Esophagus muscularis mucosa (tissue), 4 donors: Measurements from ENCODE around the gene GHR.

Experiments used
- EP300 ChIP-seq: sonication (generic); formaldehyde crosslinking; IDR thresholded peaks from one replicate; pipeline ENCODE4 v1.6.1; 2017; ENCODE audit warnings: antibody characterized with exemption
- POLR2A ChIP-seq: fragments of 450-650 bp; IDR thresholded peaks from one replicate; pipeline ENCODE4 v1.6.1; 2017; ENCODE audit warnings: antibody characterized with exemption, moderate library complexity, mild to moderate bottlenecking, low read depth
- TF ChIP-seq, protein P1 (sequence below), 3 experiments: fragments of 200-600 bp in 2 of 3; fragments of 450-650 bp in 1 of 3; sonication (generic) in 2 of 3; IDR thresholded peaks; one replicate each; pipeline ENCODE4 v1.5.1; 2017 to 2019; ENCODE audit warnings: antibody characterized with exemption in 3 of 3, mild to moderate bottlenecking in 2 of 3, moderate library complexity in 1 of 3

DNA sequence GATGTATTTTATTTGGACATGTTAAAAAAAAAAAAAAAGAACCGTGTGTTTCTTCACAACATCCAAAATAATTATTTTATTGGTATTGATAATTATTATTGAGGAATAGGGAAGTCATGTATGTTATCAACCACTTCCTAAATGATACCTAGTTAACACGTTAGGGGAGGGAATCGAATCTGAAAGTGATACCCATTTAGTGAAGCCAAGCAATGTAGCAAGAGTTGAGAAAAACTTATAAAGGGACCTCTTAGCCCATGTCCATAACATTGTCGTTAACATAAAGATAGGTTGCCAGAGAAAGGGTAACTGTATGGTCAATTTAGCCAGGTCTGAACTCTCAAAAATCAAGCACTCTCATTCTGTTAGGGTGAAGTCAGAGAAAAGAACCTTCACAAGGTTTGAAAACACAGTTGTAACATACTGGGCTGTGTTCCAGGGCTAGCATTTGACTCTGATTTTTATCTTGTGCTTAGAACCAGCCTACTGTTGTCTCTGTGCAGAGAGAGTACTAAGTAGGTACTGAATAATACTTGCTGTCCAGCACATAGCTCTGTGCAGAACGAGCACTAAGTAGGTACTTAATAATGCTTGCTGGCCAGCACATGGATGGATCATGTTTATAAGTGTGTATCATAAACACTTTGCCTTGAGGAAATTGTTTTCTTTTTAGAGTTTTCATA lies 60.4 kb downstream of the GHR start:
- TF ChIP-seq, protein P1, sequence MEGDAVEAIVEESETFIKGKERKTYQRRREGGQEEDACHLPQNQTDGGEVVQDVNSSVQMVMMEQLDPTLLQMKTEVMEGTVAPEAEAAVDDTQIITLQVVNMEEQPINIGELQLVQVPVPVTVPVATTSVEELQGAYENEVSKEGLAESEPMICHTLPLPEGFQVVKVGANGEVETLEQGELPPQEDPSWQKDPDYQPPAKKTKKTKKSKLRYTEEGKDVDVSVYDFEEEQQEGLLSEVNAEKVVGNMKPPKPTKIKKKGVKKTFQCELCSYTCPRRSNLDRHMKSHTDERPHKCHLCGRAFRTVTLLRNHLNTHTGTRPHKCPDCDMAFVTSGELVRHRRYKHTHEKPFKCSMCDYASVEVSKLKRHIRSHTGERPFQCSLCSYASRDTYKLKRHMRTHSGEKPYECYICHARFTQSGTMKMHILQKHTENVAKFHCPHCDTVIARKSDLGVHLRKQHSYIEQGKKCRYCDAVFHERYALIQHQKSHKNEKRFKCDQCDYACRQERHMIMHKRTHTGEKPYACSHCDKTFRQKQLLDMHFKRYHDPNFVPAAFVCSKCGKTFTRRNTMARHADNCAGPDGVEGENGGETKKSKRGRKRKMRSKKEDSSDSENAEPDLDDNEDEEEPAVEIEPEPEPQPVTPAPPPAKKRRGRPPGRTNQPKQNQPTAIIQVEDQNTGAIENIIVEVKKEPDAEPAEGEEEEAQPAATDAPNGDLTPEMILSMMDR (IDR thresholded peaks at IDR 0.05), result no peak
- TF ChIP-seq POLR2A (no peak), EP300 (no peak)
